Measurements from ENCODE around the gene MICALL1. TPM values are rescaled to one million over a fixed set of nuclear protein-coding genes. Genes with fewer than 3 reads are reported as not detected.
A peak's percentile ranks its signal among the peaks of the same experiment; 100 is the strongest.

Gene MICALL1
- polyA plus RNA-seq, 1 experiment, result 12.1 TPM

DNA sequence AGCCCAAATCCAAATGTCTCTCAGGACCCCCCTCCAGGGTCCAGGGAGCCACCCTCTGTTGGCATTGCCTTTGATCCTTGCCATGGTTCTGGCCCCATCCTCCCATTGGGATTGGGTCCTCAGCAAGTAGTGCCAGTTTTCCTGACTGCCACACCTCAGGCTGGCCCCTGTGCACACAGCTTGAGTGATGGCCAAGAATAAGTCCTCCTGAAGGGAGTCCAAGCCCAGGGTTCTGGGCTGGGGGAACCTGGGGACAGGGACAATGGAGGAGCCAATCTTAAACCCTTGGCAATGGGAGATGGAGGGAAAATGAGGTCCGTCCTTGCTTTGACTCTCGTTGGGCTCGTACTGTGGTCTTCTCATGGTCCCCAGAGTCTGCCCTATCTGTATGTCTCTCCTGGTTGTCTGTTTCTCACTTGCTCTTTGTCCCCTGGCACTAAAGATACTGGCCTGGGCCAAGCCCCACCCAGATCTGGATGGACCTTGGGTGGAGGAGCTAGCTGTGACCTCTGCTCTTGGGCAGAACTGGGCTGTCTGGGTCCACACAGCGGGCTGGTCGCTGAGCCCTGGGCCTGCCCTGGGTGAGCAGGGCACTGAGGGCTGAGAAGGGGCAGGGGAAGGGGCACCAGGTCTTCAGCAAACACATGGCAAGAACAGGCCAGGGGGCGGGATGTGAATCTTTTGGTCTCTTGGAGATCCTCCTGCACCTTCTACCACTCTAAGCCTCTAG, 75.3 kb downstream of the MICALL1 start:
- CTCF ChIA-PET, result no interaction called here
- Histone ChIP-seq H3K9me3 (ENCODE audit: control insufficient read depth, insufficient read depth, low read length) (peaks cover 5% of the 10 kb centered on the region; the same call in 1 of the 2 replicates), H3K27me3 (ENCODE audit: control insufficient read depth, insufficient read depth, low read length) (peaks cover 3% of the 10 kb centered on the region), H3K27ac (ENCODE audit: low read depth, low read length) (no peak overlapping the region), H3K4me3 (ENCODE audit: low read depth, low read length) (no peak overlapping the region)
- POLR2A ChIA-PET, result no interaction called here
- TF ChIP-seq, protein P1, sequence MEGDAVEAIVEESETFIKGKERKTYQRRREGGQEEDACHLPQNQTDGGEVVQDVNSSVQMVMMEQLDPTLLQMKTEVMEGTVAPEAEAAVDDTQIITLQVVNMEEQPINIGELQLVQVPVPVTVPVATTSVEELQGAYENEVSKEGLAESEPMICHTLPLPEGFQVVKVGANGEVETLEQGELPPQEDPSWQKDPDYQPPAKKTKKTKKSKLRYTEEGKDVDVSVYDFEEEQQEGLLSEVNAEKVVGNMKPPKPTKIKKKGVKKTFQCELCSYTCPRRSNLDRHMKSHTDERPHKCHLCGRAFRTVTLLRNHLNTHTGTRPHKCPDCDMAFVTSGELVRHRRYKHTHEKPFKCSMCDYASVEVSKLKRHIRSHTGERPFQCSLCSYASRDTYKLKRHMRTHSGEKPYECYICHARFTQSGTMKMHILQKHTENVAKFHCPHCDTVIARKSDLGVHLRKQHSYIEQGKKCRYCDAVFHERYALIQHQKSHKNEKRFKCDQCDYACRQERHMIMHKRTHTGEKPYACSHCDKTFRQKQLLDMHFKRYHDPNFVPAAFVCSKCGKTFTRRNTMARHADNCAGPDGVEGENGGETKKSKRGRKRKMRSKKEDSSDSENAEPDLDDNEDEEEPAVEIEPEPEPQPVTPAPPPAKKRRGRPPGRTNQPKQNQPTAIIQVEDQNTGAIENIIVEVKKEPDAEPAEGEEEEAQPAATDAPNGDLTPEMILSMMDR (IDR thresholded peaks at IDR 0.05; ENCODE audit: low read depth, low read length), result no peak
- DNase-seq (ENCODE audit: low read depth, low spot score), result no peak

DNA sequence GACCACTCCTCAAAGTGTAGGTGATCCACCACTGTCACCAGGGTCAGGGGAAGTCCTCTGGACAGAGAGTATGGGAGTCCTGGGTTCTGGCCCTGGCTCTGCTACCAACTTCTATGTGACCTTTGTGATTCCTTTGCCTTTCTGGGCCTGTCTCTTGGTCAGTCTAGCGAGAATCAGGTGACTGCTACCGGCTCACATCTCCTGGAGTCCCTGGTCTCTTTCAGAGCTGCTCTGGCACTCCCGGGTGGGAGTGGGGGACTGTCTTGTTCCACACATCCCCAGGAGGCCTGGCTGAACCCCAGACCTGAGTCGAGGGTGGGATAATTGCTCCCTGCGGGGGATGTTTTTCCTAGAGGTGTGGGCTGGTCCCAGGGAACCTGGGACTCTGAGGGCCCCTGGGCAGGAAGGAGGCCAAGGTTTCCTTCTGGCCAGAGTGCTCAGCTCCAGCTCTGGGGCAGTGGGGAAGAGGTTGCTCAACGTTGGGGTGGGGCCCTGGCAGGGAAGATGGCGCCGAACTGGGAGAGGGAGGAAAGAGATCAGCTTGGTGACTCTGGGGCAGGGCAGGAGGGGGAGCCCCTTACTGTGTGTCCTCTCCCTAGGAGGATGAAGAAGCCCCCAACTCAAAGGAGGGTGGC, 76.2 kb downstream of the MICALL1 start:
- Histone ChIP-seq H3K9me3 (ENCODE audit: control insufficient read depth, insufficient read depth, low read length) (peaks cover 5% of the 10 kb centered on the region; the same call in 1 of the 2 replicates), H3K27me3 (ENCODE audit: control insufficient read depth, insufficient read depth, low read length) (peaks cover 3% of the 10 kb centered on the region), H3K4me3 (ENCODE audit: low read depth, low read length) (no peak overlapping the region), H3K27ac (ENCODE audit: low read depth, low read length) (no peak overlapping the region)
- CTCF ChIA-PET, result no interaction called here
- TF ChIP-seq, protein P1 (IDR thresholded peaks at IDR 0.05; ENCODE audit: low read depth, low read length), result no peak
- DNase-seq (ENCODE audit: low read depth, low spot score), result no peak
- POLR2A ChIA-PET, result no interaction called here

DNA sequence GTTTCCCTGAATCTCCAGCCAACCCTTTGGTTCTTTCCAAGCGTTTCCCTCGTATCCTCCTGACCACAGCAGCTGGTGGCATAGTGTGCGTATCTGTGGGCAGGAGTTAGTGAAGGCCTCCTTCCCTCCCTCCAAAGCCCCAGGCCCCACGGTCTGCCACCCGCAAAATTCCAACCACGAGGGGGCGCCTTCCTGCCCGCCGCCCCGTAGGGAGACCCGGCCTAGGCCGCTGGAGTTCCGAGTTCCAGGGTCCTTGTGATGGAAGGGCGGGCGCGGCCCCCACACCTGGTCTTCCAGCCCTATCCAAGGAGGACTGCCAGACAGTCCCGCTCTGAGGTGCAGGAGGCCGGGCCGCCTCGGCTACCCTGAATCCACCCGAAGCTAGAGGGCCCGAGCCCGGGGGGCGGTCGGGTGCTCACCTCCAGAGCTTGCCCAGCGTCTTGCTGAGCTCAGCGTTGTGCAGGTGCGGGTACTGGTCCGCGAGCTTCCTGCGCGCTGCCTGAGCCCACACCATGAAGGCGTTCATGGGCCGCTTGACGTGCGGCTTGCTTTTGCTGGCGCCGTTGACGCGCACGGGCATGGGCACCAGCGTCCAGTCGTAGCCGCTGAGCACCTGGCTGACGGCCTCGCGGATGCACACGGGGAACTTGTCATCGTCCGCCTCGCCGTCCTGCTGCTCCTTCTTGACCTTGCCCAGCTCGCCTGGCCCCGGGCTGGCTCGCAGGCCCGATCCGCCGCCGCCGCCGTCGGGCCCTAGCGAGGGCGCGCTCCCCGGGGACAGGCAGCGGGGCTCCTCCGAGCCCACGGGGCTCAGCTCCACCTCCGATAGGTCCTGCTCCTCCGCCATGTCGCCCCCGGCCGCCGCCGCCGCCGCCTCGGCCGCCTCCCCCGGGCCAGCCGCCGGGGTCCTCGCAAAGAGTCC, 77.1 kb downstream of the MICALL1 start:
- ChIA-PET CTCF (no interaction called here), POLR2A (no interaction called here)
- no peak for DNase-seq (ENCODE audit: low read depth, low spot score)
- H3K9me3 ChIP-seq (ENCODE audit: control insufficient read depth, insufficient read depth, low read length), result peaks cover 5% of the 10 kb centered on the region; the same call in 1 of the 2 replicates
- no peak overlapping the region for H3K27ac ChIP-seq (ENCODE audit: low read depth, low read length)
- TF ChIP-seq, protein P1 (IDR thresholded peaks at IDR 0.05; ENCODE audit: low read depth, low read length), result peak; percentile 24; the same call in 1 of the 2 replicates
- H3K27me3 ChIP-seq (ENCODE audit: control insufficient read depth, insufficient read depth, low read length), result peaks cover 3% of the 10 kb centered on the region
- no peak overlapping the region for H3K4me3 ChIP-seq (ENCODE audit: low read depth, low read length)

DNA sequence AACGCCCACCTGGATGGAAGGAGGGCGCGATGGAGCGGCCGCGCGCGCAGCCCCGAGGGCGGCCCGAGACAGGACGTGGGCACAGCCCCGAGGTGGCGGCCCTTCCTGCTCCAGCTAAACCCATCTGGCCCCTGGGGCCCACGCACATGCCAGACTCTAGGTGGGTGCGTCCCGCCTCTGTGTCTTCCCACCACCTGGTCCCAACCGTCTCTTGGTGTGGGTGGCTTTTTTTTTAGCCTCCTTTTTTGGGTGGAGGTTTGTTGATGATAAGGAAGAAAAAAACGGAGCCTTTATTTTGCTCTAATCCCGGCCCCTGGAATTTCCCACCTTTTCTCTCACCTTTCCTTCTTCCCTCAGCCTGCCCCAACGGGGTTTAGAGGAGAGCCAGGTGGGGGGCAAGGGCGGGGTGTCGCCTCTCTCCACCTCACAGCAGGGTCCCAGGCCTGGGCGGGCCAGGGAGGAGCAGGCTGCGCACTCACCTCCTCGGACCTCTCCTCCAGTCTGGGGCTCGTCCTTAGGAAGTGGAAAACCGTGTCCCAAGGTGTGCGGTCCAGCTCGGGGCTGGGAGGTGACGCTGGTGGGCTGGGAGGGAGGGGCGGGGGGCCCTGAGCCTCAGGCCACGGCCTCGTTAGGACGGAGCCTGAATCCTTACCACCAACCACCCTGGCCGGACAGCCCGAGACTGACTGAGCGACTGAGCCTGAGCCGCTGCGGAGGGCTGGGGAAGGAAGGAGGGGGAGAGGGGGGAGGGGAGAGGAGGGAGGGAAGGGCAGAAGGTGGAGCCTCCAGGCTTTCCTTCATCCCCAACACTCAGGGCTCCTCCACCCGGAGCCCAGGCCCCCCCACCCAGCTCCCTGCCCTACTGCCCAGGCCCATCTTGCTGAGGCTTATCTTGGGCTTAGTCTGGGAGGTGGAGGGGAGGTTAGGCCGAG, 78.0 kb downstream of the MICALL1 start, which contains the start of gene SOX10:
Gene SOX10, minus strand, starts transcription at position 696 of the 932 bp plus-strand sequence. CDS start 771 bp downstream, outside the sequence.
- ChIA-PET POLR2A (no interaction called here), CTCF (interaction anchor here (0.6 kb wide), 1 partner anchor 90 kb away, joined by 6 read pairs; no protein-coding TSS in a partner anchor)
- TF ChIP-seq, protein P1 (IDR thresholded peaks at IDR 0.05; ENCODE audit: low read depth, low read length), result no peak
- DNase-seq (ENCODE audit: low read depth, low spot score), result no peak
- Histone ChIP-seq H3K4me3 (ENCODE audit: low read depth, low read length) (no peak within 1 kb of the TSS), H3K9me3 (ENCODE audit: control insufficient read depth, insufficient read depth, low read length) (peaks cover 5% of the 10 kb centered on the region; the same call in 1 of the 2 replicates), H3K27me3 (ENCODE audit: control insufficient read depth, insufficient read depth, low read length) (peaks cover 3% of the 10 kb centered on the region), H3K27ac (ENCODE audit: low read depth, low read length) (no peak within 1 kb of the TSS)

Measured in AG04450 (cell line).